Neural crest cell (in vitro differentiated cells): ENCODE data around the gene TTC32. TPM values are rescaled to one million over a fixed set of nuclear protein-coding genes. Genes with fewer than 3 reads are reported as not detected.

ENCODE experiments used
- DNase-seq: peaks from one replicate; pipeline ENCODE4 v3.0.0; 2021; ENCODE audit warnings: low read depth, mixed read lengths, low spot score
- H3K27ac Mint-ChIP-seq: one replicate; pipeline ENCODE4 v1.8.0; 2021; ENCODE audit warnings: mild to moderate bottlenecking, mixed read lengths; ENCODE audit not compliant: unreplicated experiment
- H3K27me3 Mint-ChIP-seq: 2 replicates; pipeline ENCODE4 v1.8.0; 2021; ENCODE audit warnings: low read depth, mild to moderate bottlenecking, mixed read lengths
- H3K36me3 Mint-ChIP-seq: 2 replicates; pipeline ENCODE4 v1.8.0; 2021; ENCODE audit warnings: low read depth, mild to moderate bottlenecking, mixed read lengths
- H3K4me1 Mint-ChIP-seq: 2 replicates; pipeline ENCODE4 v1.8.0; 2021; ENCODE audit warnings: mixed read lengths
- H3K4me3 Mint-ChIP-seq: one replicate; pipeline ENCODE4 v1.8.0; 2021; ENCODE audit warnings: mild to moderate bottlenecking, mixed read lengths
- H3K9me3 Mint-ChIP-seq: 2 replicates; pipeline ENCODE4 v1.8.0; 2021; ENCODE audit warnings: mixed read lengths
- total RNA-seq: library from RNA; stranded (reverse); gene quantifications from 2 replicates; pipeline ENCODE4 v1.2.1, GENCODE V29; 2021
- TF ChIP-seq, protein P1 (sequence below): fragments of 200-600 bp; sonication (generic); conservative IDR thresholded peaks from 2 replicates; pipeline ENCODE4 v1.5.0; 2021; ENCODE audit warnings: antibody characterized with exemption, mild to moderate bottlenecking

TTC32 gene
- total RNA-seq, 1 donor from 2014 or later: 13.5 TPM

DNA sequence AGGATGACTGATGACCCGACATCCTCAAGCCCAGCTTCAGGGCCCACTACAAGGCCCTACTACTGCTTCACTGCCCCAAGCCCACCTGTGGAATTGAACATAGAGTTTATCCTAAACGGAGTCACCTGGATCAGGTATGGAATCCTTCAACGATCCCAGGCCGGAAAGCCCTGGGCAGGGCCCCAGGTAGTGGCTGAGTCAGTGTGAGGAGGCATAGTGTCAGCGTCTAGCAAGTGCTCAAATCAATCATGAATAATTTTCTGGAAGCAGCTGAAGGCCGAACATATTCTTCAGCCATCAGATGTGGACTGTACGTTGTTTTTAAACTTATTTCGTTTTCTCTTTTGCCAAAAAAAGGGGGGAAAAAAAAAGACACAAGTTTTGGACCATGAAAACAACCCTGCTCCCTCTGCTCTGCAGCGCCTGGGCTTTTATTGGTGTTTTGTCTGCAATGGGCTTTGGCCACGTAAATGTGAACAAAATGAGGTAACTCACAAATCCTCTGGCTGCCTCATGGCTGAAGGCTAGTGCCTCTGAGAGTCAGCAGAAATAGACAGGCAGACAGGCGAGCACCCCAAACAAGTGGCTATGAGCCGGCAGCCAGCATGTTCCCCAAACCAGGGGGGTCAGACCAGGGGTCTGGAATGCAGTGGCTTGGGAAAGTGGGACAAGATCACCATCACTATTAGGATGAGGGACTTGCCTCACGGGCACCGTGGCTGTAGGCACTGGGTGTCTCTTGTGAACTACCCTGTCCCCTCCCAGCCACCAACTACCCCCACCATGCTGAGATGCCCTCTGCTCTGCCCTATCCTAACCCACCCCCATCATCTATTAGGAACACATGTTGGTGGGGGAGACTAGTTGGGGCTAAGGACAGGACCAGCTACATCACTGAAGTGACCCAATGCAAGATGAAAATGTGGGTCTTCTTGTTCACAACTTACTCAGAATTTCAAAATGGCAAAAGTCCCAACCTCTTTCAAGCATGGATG is 51.4 kb downstream of the TTC32 start:
- Mint-ChIP-seq H3K9me3 (peaks cover 4% of the 10 kb centered on the region), H3K4me1 (no peaks in the 10 kb centered on the region), H3K4me3 (no peak overlapping the region), H3K27me3 (peaks cover 2% of the 10 kb centered on the region), H3K36me3 (no peaks in the 10 kb centered on the region), H3K27ac (no peak overlapping the region)
- DNase-seq: no peak
- TF ChIP-seq, protein P1, sequence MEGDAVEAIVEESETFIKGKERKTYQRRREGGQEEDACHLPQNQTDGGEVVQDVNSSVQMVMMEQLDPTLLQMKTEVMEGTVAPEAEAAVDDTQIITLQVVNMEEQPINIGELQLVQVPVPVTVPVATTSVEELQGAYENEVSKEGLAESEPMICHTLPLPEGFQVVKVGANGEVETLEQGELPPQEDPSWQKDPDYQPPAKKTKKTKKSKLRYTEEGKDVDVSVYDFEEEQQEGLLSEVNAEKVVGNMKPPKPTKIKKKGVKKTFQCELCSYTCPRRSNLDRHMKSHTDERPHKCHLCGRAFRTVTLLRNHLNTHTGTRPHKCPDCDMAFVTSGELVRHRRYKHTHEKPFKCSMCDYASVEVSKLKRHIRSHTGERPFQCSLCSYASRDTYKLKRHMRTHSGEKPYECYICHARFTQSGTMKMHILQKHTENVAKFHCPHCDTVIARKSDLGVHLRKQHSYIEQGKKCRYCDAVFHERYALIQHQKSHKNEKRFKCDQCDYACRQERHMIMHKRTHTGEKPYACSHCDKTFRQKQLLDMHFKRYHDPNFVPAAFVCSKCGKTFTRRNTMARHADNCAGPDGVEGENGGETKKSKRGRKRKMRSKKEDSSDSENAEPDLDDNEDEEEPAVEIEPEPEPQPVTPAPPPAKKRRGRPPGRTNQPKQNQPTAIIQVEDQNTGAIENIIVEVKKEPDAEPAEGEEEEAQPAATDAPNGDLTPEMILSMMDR: no peak

DNA sequence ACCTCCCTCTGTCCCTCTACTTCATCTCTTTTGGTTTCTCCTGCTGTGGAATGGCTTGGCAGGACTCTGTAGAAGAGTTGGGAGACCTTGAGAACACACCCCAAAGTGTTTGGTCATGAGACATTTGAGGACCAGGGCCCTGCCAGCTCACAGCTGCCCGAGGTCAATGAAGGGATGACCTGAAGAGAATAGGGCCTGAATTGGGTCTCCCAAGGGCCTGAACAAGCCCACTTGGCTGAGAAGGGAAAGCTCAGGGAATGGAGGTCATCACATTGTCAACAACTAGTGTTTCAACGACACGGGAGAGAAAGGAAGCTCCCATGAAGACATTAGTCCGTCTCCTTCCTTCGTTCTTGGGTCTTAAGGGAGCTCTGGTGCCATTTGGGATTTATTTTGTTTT is 52.8 kb downstream of the TTC32 start:
- Mint-ChIP-seq H3K27me3 (peaks cover 5% of the 10 kb centered on the region), H3K27ac (no peak overlapping the region), H3K4me3 (no peak overlapping the region), H3K4me1 (no peaks in the 10 kb centered on the region), H3K36me3 (no peaks in the 10 kb centered on the region), H3K9me3 (peaks cover 4% of the 10 kb centered on the region)
- no peak for DNase-seq
- TF ChIP-seq, protein P1: no peak

DNA sequence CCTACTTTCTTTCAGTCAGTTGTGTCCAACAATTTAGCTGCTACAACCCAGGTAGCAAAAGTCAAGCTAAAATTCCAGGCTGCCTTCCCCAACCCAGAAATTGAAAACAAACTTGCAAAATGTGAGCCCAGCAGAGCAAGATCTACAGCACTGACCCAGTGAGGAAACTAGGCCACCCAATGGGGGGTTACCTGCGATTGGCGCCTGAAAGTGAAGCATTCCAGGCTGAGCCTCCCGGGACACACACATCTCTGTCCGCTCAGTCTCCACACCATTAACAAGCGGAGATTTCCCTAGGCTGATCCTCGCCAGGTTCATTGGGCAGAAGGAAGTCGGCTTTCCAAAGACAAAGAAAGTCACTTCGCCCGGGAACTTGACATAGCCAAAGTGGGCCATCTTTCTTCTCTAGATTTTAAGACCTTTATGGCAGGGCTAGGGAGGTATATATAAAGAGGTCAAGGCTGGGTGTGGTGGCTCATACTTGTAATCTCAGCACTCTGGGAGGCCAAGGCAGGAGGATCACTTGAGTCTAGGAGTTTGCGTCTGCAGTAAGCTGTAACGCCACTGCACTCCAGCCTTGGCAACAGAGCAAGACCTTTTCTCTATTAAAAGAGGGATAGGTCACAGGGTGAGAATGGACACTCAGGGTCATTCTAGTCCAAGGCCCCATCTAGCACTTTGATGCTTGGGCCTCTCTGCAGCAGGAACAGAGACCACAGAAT is 53.6 kb downstream of the TTC32 start:
- DNase-seq: no peak
- no peak overlapping the region for H3K27ac Mint-ChIP-seq
- TF ChIP-seq, protein P1: no peak
- H3K4me1 Mint-ChIP-seq: no peaks in the 10 kb centered on the region
- peaks cover 4% of the 10 kb centered on the region for H3K9me3 Mint-ChIP-seq
- no peak overlapping the region for H3K4me3 Mint-ChIP-seq
- no peaks in the 10 kb centered on the region for H3K36me3 Mint-ChIP-seq
- H3K27me3 Mint-ChIP-seq: peaks cover 5% of the 10 kb centered on the region

DNA sequence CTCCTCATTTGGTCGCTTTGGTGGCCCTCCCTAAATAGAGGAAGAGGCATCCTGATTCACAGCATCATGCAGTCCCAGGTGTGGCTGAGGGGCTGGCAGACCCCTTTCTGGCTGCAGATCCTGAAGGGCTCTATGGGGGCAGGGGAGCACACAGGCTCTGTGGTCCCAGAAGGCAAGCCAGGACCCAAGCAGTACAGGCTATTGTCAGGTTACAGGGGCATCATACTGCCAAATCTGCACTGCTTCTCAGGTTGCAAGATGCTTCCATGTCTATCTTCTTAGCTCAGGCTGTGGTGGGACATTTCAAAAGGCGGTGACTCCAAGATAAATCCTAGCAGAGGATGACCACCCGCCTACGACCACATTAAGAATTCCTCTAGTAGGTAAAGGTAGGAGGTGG is 54.3 kb downstream of the TTC32 start:
- TF ChIP-seq, protein P1: no peak
- no peak for DNase-seq
- H3K27ac Mint-ChIP-seq: no peak overlapping the region
- H3K4me3 Mint-ChIP-seq: no peak overlapping the region
- no peaks in the 10 kb centered on the region for H3K4me1 Mint-ChIP-seq
- peaks cover 5% of the 10 kb centered on the region for H3K27me3 Mint-ChIP-seq
- H3K36me3 Mint-ChIP-seq: no peaks in the 10 kb centered on the region
- H3K9me3 Mint-ChIP-seq: peaks cover 4% of the 10 kb centered on the region

Other genes starting within 250 kb of the TTC32 start
- gene WDR35, start 88.1 kb upstream of the TTC32 start, total RNA-seq: 19.0 and 19.4 TPM in 2 replicates
- 1.3 and 1.9 TPM in 2 replicates for gene MATN3, start 110.7 kb upstream of the TTC32 start, total RNA-seq
- gene LAPTM4A, start 149.6 kb upstream of the TTC32 start, total RNA-seq: 74.4 and 77.9 TPM in 2 replicates